Stomach (tissue), 4 donors: ENCODE results near the gene WDR5B.

Source experiments
- CTCF ChIP-seq, 7 experiments: fragments of 450-650 bp in 4 of 7; fragments of 200-600 bp in 3 of 7; sonication (generic) in 3 of 7; IDR thresholded peaks; one replicate each; pipeline ENCODE4 v1.5.1; 2016 to 2019; ENCODE audit warnings: antibody characterized with exemption in 7 of 7, control low read depth in 2 of 7, mild to moderate bottlenecking in 1 of 7
- EP300 ChIP-seq: sonication (generic); formaldehyde crosslinking; IDR thresholded peaks from one replicate; pipeline ENCODE4 v1.6.1; 2017; ENCODE audit warnings: antibody characterized with exemption
- POLR2A ChIP-seq, 4 donors: fragments of 450-650 bp; IDR thresholded peaks; one replicate each; pipeline ENCODE4 v1.6.1; 2016; ENCODE audit warnings: antibody characterized with exemption in 4 of 4, control low read depth in 2 of 4, mild to moderate bottlenecking in 1 of 4, moderate library complexity in 1 of 4
- POLR2AphosphoS5 ChIP-seq, 3 donors: sonication (generic); formaldehyde crosslinking; IDR thresholded peaks; one replicate each; pipeline ENCODE4 v1.6.1; 2016; ENCODE audit warnings: antibody characterized with exemption in 3 of 3

GRCh38 chr3:122451371-122451770 is 35.5 kb upstream of the WDR5B start:
- TF ChIP-seq CTCF (IDR thresholded peaks at IDR 0.05): no peak
- no peak for TF ChIP-seq POLR2A (IDR thresholded peaks at IDR 0.05)
- no peak for TF ChIP-seq EP300
- no peak for TF ChIP-seq POLR2AphosphoS5 (IDR thresholded peaks at IDR 0.05)
